Lower lobe of right lung (tissue), 2 donors: ENCODE results near the gene ADH1A. TPM values are rescaled to one million over a fixed set of nuclear protein-coding genes. Genes with fewer than 3 reads are reported as not detected.
A peak's percentile ranks its signal among the peaks of the same experiment; 100 is the strongest.

Experiments used
- ATAC-seq, 2 donors: fragments of 200-7000 bp; cut with Tn5 transposase; one replicate each; pipeline ENCODE4 v1.9.1; 2020 to 2022; ENCODE audit warnings: mild to moderate bottlenecking in 2 of 2, moderate library complexity in 2 of 2
- DNase-seq: peaks from one replicate; pipeline ENCODE4 v3.0.0-alpha.2; 2020
- H3K27ac ChIP-seq: fragments of 200-600 bp; one replicate; pipeline ENCODE4 v1.8.0; 2022
- H3K27me3 ChIP-seq: fragments of 200-600 bp; one replicate; pipeline ENCODE4 v1.8.0; 2022; ENCODE audit warnings: low read depth
- H3K36me3 ChIP-seq: fragments of 200-600 bp; one replicate; pipeline ENCODE4 v1.8.0; 2022; ENCODE audit warnings: mild to moderate bottlenecking
- H3K4me1 ChIP-seq: fragments of 200-600 bp; one replicate; pipeline ENCODE4 v1.8.0; 2022
- H3K4me3 ChIP-seq: fragments of 200-600 bp; one replicate; pipeline ENCODE4 v1.8.0; 2022; ENCODE audit warnings: mild to moderate bottlenecking
- H3K9me3 ChIP-seq: fragments of 200-600 bp; one replicate; pipeline ENCODE4 v1.8.0; 2022
- CTCF ChIP-seq: fragments of 200-600 bp; IDR thresholded peaks from one replicate; pipeline ENCODE4 v1.8.0; 2022; ENCODE audit warnings: antibody characterized with exemption, mild to moderate bottlenecking
- intact Hi-C: fragments of 100-400 bp; cut with DNase I; formaldehyde crosslinking; loops from one replicate; pipeline ENCODE4 v1.11.0; 2022
- total RNA-seq: library from RNA; stranded (reverse); fragmentation: NEBNext Ultra II Directional; extraction: Animal tissue kit (Norgen Biotek cat#: 25700); gene quantifications from one replicate; pipeline ENCODE4 v1.2.1, GENCODE V29; 2021
- donor health status: DM: no; HTN: yes; CAD: no; lungs with severe emphysema.

ADH1A gene
- total RNA-seq, 1 donor from 2014 or later: 3.0 TPM

GRCh38 chr4:99317354-99317753 lies 26.6 kb upstream of the ADH1A start:
- no peaks in the 10 kb centered on the region for H3K4me1 ChIP-seq
- no peak for TF ChIP-seq CTCF
- no peaks in the 10 kb centered on the region for H3K27me3 ChIP-seq
- H3K27ac ChIP-seq: peak overlapping the region; percentile 65
- no peaks in the 10 kb centered on the region for H3K9me3 ChIP-seq
- peaks cover 21% of the 10 kb centered on the region for H3K36me3 ChIP-seq
- ATAC-seq (no peak), DNase-seq (no peak)
- H3K4me3 ChIP-seq: peak overlapping the region; percentile 51
- intact Hi-C loops: no loop called here

DNA sequence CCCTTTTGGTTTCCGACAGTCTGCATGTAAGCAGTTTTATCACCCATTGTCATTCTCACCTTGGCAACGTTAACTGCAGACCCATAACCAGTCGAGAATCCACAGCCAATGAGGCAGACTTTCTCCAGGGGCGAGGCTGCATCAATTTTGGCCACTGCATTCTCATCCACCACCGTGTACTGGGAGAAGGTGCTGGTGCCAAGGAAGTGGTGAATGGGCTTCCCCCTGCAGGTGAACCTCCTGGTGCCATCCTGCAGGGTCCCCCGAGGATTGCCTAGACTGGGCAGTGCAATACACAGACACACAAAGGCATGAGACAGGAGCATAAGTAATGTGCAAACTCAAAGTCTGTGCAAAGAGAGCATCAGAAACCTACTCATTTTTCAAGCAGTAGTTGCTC lies 25.1 kb upstream of the ADH1A start:
- ATAC-seq: no peak
- no peaks in the 10 kb centered on the region for H3K4me1 ChIP-seq
- peak overlapping the region; percentile 65 for H3K27ac ChIP-seq
- H3K4me3 ChIP-seq: peak overlapping the region; percentile 51
- H3K27me3 ChIP-seq: no peaks in the 10 kb centered on the region
- DNase-seq: no peak
- no peaks in the 10 kb centered on the region for H3K9me3 ChIP-seq
- TF ChIP-seq CTCF: no peak
- intact Hi-C loops: no loop called here
- peaks cover 21% of the 10 kb centered on the region for H3K36me3 ChIP-seq

GRCh38 chr4:99314211-99314610 lies 23.4 kb upstream of the ADH1A start:
- Histone ChIP-seq H3K27me3 (no peaks in the 10 kb centered on the region), H3K27ac (peak overlapping the region; percentile 65), H3K9me3 (no peaks in the 10 kb centered on the region), H3K36me3 (peaks cover 30% of the 10 kb centered on the region), H3K4me3 (peak overlapping the region; percentile 51), H3K4me1 (no peaks in the 10 kb centered on the region)
- intact Hi-C loops: no loop called here
- no peak for DNase-seq
- ATAC-seq: no peak
- TF ChIP-seq CTCF: no peak

DNA sequence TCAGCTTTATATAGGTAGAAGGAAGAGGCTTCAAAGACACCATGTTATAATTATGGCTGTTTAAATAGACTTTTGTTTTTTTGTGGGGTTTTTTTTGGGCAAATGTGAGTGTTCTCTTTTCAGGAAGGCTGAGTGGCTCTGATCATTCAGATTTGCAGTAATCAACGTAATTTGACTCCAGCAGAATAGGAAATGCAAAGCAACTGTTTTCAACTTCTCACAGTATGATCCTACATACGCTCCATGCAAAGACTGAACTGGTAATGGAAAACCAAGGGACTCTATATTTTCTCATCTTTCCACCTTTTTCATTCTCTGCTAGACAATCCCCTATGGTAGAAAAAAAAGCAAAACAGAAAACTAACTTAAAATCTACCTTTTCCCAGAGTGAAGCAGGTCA lies 19.6 kb upstream of the ADH1A start:
- no peak overlapping the region for H3K27ac ChIP-seq

DNA sequence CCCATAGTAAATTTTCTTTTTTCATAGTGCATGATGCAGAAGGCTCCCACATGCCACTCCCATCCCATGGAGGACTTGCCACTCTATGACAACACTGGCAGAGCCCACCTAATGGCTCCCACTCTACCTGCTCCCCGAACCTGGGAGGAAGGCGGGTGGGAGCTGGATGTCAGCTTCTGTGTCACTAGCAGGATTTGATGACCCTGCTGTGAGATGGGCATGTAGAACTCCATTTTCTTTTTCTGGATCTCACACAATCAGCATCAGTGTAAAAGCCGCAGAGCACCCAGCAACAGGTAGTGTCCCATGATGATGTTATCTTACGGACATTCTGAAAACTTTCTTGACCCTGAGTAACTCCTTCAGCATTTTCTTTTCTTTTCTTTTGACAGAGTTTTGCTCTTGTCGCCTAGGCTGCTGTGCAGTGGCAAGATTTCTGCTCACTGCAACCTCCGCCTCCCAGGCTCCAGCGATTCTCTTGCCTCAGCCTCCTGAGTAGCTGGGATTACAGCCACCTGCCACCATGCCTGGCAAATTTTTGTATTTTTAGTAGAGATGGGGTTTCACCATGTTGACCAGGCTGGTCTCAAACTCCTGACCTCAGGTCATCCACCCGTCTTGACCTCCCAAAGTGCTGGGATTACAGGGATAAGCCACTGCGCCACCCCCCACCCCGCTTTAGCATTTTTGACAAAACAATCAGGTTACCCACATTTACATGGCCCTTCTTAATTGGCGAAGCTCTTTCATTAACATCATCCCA lies 15.0 kb upstream of the ADH1A start:
- H3K27ac ChIP-seq: no peak overlapping the region
- H3K4me3 ChIP-seq: no peak overlapping the region
- H3K9me3 ChIP-seq: no peaks in the 10 kb centered on the region
- H3K27me3 ChIP-seq: no peaks in the 10 kb centered on the region
- intact Hi-C loops: no loop called here
- no peak for DNase-seq
- H3K36me3 ChIP-seq: peaks cover 9% of the 10 kb centered on the region
- H3K4me1 ChIP-seq: no peaks in the 10 kb centered on the region
- ATAC-seq: peak in 1 of 2 donors; percentile 46
- TF ChIP-seq CTCF: no peak

More for the DNA sequence above, 19.6 kb upstream of the ADH1A start:
- no peak overlapping the region for H3K4me3 ChIP-seq
- DNase-seq (no peak), ATAC-seq (no peak)
- intact Hi-C loops: no loop called here
- TF ChIP-seq CTCF: no peak
- H3K4me1 ChIP-seq: no peaks in the 10 kb centered on the region
- no peaks in the 10 kb centered on the region for H3K27me3 ChIP-seq
- no peaks in the 10 kb centered on the region for H3K9me3 ChIP-seq
- peaks cover 12% of the 10 kb centered on the region for H3K36me3 ChIP-seq
